HG03432 (cell line): ENCODE results near the gene GNPTAB.

Experiments
- ATAC-seq: cut with Tn5 transposase; IDR thresholded peaks from one replicate; pipeline ENCODE4 v1.9.1; 2021; ENCODE audit warnings: mild to moderate bottlenecking, moderate library complexity; ENCODE audit not compliant: unreplicated experiment

GNPTAB gene

GRCh38 chr12:101697930-101698799, 132.6 kb downstream of the GNPTAB start:
- ATAC-seq, result peak; percentile 43

GRCh38 chr12:101697197-101697929, 133.4 kb downstream of the GNPTAB start, which contains the start of gene CHPT1:
Gene CHPT1, plus strand, starts transcription at chr12:101697640. Its CDS starts 222 bp downstream, at chr12:101697862.
- peak; percentile 79 for ATAC-seq

- no peak for ATAC-seq
These were observed 134.2 kb downstream of the GNPTAB start for GRCh38 chr12:101696251-101697196.

- no peak for ATAC-seq
These were observed 135.1 kb downstream of the GNPTAB start for GRCh38 chr12:101695706-101696105.
